SK-N-SH (cell line): Measurements from ENCODE around the gene PDS5B. TPM values are rescaled to one million over a fixed set of nuclear protein-coding genes. Genes with fewer than 3 reads are reported as not detected.

ENCODE experiments used
- CTCF ChIA-PET: fragments of 300-600, 350-600 bp; formaldehyde crosslinking; extraction: SDS; loops from one replicate; lab custom pipeline; 2021; lab: Yijun Ruan, JAX
- POLR2A ChIA-PET: fragments of 350-600 bp; sonication (Branson Sonifier 250); formaldehyde crosslinking; extraction: SDS; loops from one replicate; lab custom pipeline; 2020; ENCODE audit warnings: antibody characterized with exemption, inconsistent platforms; lab: Yijun Ruan, JAX
- DNase-seq: peaks from one replicate; pipeline ENCODE4 v3.0.0; 2012
- H2AFZ ChIP-seq: fragments of 200-600 bp; sonication (generic); 2 replicates; pipeline ENCODE4 v1.8.1; 2016; ENCODE audit warnings: antibody characterized with exemption, mild to moderate bottlenecking, low read depth
- H3F3A ChIP-seq: fragments of 200-600 bp; sonication (generic); replicated peaks from 2 replicates; pipeline ENCODE3; 2016; ENCODE audit warnings: antibody characterized with exemption, mild to moderate bottlenecking; ENCODE audit not compliant: insufficient read depth
- H3K27ac ChIP-seq, 2 experiments: fragments of 200-500 bp in 1 of 2; fragments of 200-600 bp in 1 of 2; sonication (Bioruptor generic) in 1 of 2; sonication (generic), shearing (Covaris generic) in 1 of 2; 2 replicates each; pipeline versions ENCODE4 v1.5.1 to v1.6.1; 2014 to 2016; ENCODE audit warnings: low read depth in 2 of 2, inconsistent platforms in 1 of 2, low read length in 1 of 2, mild to moderate bottlenecking in 1 of 2, mixed read lengths in 1 of 2
- H3K27me3 ChIP-seq: fragments of 200-600 bp; sonication (generic), shearing (Covaris generic); 2 replicates; pipeline ENCODE4 v1.6.1; 2016; ENCODE audit warnings: mixed run types; ENCODE audit not compliant: insufficient read depth
- H3K36me3 ChIP-seq, 2 experiments: fragments of 200-500 bp in 1 of 2; fragments of 200-600 bp in 1 of 2; sonication (Bioruptor generic) in 1 of 2; sonication (generic) in 1 of 2; replicated peaks in 1 of 2; 2 replicates each; pipeline versions ENCODE3 to v1.5.1; 2014 to 2016; ENCODE audit warnings: low read length in 1 of 2, mild to moderate bottlenecking in 1 of 2; ENCODE audit not compliant: insufficient read depth in 2 of 2, control insufficient read depth in 1 of 2
- H3K4me1 ChIP-seq, 2 experiments: fragments of 200-500 bp in 1 of 2; fragments of 200-600 bp in 1 of 2; sonication (Bioruptor generic) in 1 of 2; sonication (generic), shearing (Covaris generic) in 1 of 2; 2 replicates each; pipeline versions ENCODE4 v1.5.1 to v1.6.1; 2014 to 2016; ENCODE audit warnings: low read depth in 1 of 2, low read length in 1 of 2, mixed run types in 1 of 2; ENCODE audit not compliant: insufficient read depth in 2 of 2, control insufficient read depth in 1 of 2
- H3K4me2 ChIP-seq: fragments of 200-600 bp; sonication (generic), shearing (Covaris generic); 2 replicates; pipeline ENCODE4 v1.6.1; 2017; ENCODE audit warnings: mixed run types
- H3K4me3 ChIP-seq, 2 experiments: fragments of 200-500 bp in 1 of 2; fragments of 200-600 bp in 1 of 2; sonication (Bioruptor generic) in 1 of 2; sonication (generic), shearing (Covaris generic) in 1 of 2; 2 replicates each; pipeline versions ENCODE4 v1.5.1 to v1.8.1; 2014 to 2016; ENCODE audit warnings: low read depth in 2 of 2, inconsistent platforms in 1 of 2, low read length in 1 of 2, mild to moderate bottlenecking in 1 of 2, mixed read lengths in 1 of 2, moderate library complexity in 1 of 2
- H3K79me2 ChIP-seq: fragments of 200-600 bp; sonication (generic); 2 replicates; pipeline ENCODE4 v1.8.1; 2017; ENCODE audit warnings: mild to moderate bottlenecking; ENCODE audit not compliant: insufficient read depth
- H3K9ac ChIP-seq: fragments of 200-600 bp; sonication (generic); 2 replicates; pipeline ENCODE4 v1.6.1; 2017; ENCODE audit warnings: mixed run types
- H3K9me2 ChIP-seq: fragments of 200-600 bp; sonication (generic); 2 replicates; pipeline ENCODE4 v1.6.1; 2017; ENCODE audit warnings: mixed run types
- H3K9me3 ChIP-seq: fragments of 200-600 bp; sonication (generic); 2 replicates; pipeline ENCODE4 v1.6.1; 2017; ENCODE audit warnings: mixed run types, mild to moderate bottlenecking, moderate library complexity
- H4K20me1 ChIP-seq: fragments of 200-600 bp; sonication (generic); 2 replicates; pipeline ENCODE4 v1.6.1; 2017; ENCODE audit warnings: mild to moderate bottlenecking, mixed run types; ENCODE audit not compliant: insufficient read depth
- ELF1 ChIP-seq: IDR thresholded peaks from 2 replicates; pipeline ENCODE4 v1.4.0; 2012
- EP300 ChIP-seq, 2 experiments: IDR thresholded peaks; 2 replicates each; pipeline versions ENCODE4 v1.4.0 to v1.6.1; 2012; ENCODE audit warnings: borderline replicate concordance in 1 of 2, low read depth in 1 of 2, low read length in 1 of 2
- GATA2 ChIP-seq: sonication (generic); formaldehyde crosslinking; IDR thresholded peaks from 2 replicates; pipeline ENCODE4 v1.5.0; 2020; ENCODE audit warnings: mild to moderate bottlenecking, missing genetic modification reagents
- IRF3 ChIP-seq: fragments of 150-350 bp; IDR thresholded peaks from 2 replicates; pipeline ENCODE4 v1.6.1; 2016; ENCODE audit warnings: mild to moderate bottlenecking, low read depth, low read length
- MXI1 ChIP-seq: IDR thresholded peaks from 2 replicates; pipeline ENCODE4 v1.6.1; 2012; ENCODE audit warnings: mild to moderate bottlenecking, low read depth, low read length, improper control_type of control experiment
- SIN3A ChIP-seq: IDR thresholded peaks from 2 replicates; pipeline ENCODE4 v1.6.1; 2012; ENCODE audit warnings: low read depth, mild to moderate bottlenecking, low read length, moderate library complexity, borderline replicate concordance
- SMC3 ChIP-seq: IDR thresholded peaks from 2 replicates; pipeline ENCODE4 v1.6.1; 2012; ENCODE audit warnings: low read depth, low read length, improper control_type of control experiment
- TAF1 ChIP-seq: IDR thresholded peaks from 2 replicates; pipeline ENCODE4 v1.6.1; 2012; ENCODE audit warnings: low read depth, mild to moderate bottlenecking, low read length, moderate library complexity, borderline replicate concordance
- TEAD4 ChIP-seq: IDR thresholded peaks from 2 replicates; pipeline ENCODE4 v1.4.0; 2012; ENCODE audit warnings: mild to moderate bottlenecking, borderline replicate concordance; ENCODE audit not compliant: insufficient read depth
- YY1 ChIP-seq: IDR thresholded peaks from 2 replicates; pipeline ENCODE4 v1.4.0; 2012; ENCODE audit warnings: low read depth, mild to moderate bottlenecking
- WGBS: methylation state at CpG from one replicate; pipeline ENCODE4 v1.1.6; 2017; ENCODE audit warnings: low lambda C conversion rate; 5-methylcytosine and 5-hydroxymethylcytosine counted together
- polyA plus RNA-seq, 3 experiments: library from polyadenylated mRNA; depleted of rRNA; stranded (reverse); fragments of >200 nt; gene quantifications; 2 replicates each; pipeline ENCODE4 v1.2.3, GENCODE V29; 2012
- TF ChIP-seq, protein P1 (sequence below): IDR thresholded peaks from 2 replicates; pipeline ENCODE4 v1.4.0; 2012; ENCODE audit warnings: low read depth

Gene PDS5B
- polyA plus RNA-seq, 1 of the 3 experiments (the other 2 are of a cell fraction) = 3.8 TPM

- no peak overlapping the region for H3K4me3 ChIP-seq
- H3K4me2 ChIP-seq = no peak overlapping the region
- DNase-seq = no peak
- no peaks in the 10 kb centered on the region; a peak in 2 of 4 replicates for H3K4me1 ChIP-seq
- no peaks in the 10 kb centered on the region for H3K79me2 ChIP-seq
- WGBS = 70% methylated on average over 1 of the region's 1 CpG
- TF ChIP-seq ELF1 (no peak), YY1 (no peak), IRF3 (no peak), SIN3A (no peak), TEAD4 (no peak), SMC3 (no peak), EP300 (IDR thresholded peaks at IDR 0.05; ENCODE audit: borderline replicate concordance in 1 of 2, low read depth in 1 of 2, low read length in 1 of 2) (no peak)
- TF ChIP-seq, protein P1, sequence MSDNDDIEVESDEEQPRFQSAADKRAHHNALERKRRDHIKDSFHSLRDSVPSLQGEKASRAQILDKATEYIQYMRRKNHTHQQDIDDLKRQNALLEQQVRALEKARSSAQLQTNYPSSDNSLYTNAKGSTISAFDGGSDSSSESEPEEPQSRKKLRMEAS = no peak
- no peaks in the 10 kb centered on the region for H3F3A ChIP-seq
- no peak overlapping the region for H2AFZ ChIP-seq
- H3K27ac ChIP-seq = no peak overlapping the region; a peak in 1 of 4 replicates
- H3K36me3 ChIP-seq = peaks cover 40 to 53% of the 10 kb centered on the region in 2 experiments
- ChIA-PET POLR2A (no interaction called here), CTCF (interaction anchor here (1.3 kb wide), 1 partner anchor 9 kb away, joined by 3 read pairs; no protein-coding TSS in a partner anchor)
- no peaks in the 10 kb centered on the region for H3K9me2 ChIP-seq
- no peaks in the 10 kb centered on the region for H4K20me1 ChIP-seq
- no peaks in the 10 kb centered on the region for H3K9me3 ChIP-seq
- H3K27me3 ChIP-seq = no peaks in the 10 kb centered on the region
- H3K9ac ChIP-seq = no peak overlapping the region
Measured at GRCh38 chr13:32754179-32754578, 167.9 kb downstream of the PDS5B start.

DNA sequence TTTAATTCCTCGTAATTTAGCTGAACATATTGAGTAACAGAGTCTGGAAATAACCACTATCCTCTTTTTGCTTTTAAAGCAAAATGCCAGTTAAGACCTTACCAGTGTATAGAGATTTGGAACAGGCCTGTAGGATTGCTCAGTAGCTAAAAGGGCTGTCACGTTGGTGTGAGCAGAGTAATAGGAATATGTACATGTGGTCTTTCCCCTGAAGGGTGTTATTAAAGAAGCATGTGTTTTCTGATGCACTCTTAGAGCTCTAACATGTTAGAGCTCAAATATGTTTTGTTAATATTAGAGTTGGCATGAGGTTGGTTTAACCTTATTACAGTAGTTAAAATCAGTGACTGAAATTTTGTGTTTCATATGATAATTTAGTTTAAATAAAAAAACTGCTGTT lies 172.9 kb downstream of the PDS5B start:
- H2AFZ ChIP-seq = no peak overlapping the region
- H3K4me1 ChIP-seq = no peaks in the 10 kb centered on the region; a peak in 2 of 4 replicates
- H3K79me2 ChIP-seq = no peaks in the 10 kb centered on the region
- peaks cover 46 to 59% of the 10 kb centered on the region in 2 experiments for H3K36me3 ChIP-seq
- no peak overlapping the region for H3K4me3 ChIP-seq
- POLR2A ChIA-PET = no interaction called here
- CTCF ChIA-PET = no interaction called here
- no peaks in the 10 kb centered on the region for H3K9me3 ChIP-seq
- no peaks in the 10 kb centered on the region for H3K27me3 ChIP-seq
- peak; percentile 77; the same call in 1 of the 2 replicates for TF ChIP-seq MXI1
- no peak for TF ChIP-seq TAF1
- TF ChIP-seq GATA2 (CRISPR knock-in tag) = no peak; the same call in 1 of the 2 replicates
- peak in 1 of 2 experiments; percentile 33; a peak in 1 of 4 replicates for TF ChIP-seq EP300 (IDR thresholded peaks at IDR 0.05; ENCODE audit: borderline replicate concordance in 1 of 2, low read depth in 1 of 2, low read length in 1 of 2)
- peak; percentile 11 for DNase-seq
- no peak overlapping the region for H3K9ac ChIP-seq
- H3K9me2 ChIP-seq = no peaks in the 10 kb centered on the region
- no peaks in the 10 kb centered on the region for H4K20me1 ChIP-seq
- peak overlapping the region in 1 of 2 experiments; percentile 50; a peak in 2 of 4 replicates for H3K27ac ChIP-seq
- H3K4me2 ChIP-seq = no peak overlapping the region
- 86% methylated on average over 2 of the region's 2 CpGs for WGBS
- peaks cover 7% of the 10 kb centered on the region for H3F3A ChIP-seq
